ENCODE data around the gene PILRA. TPM values are rescaled to one million over a fixed set of nuclear protein-coding genes. Genes with fewer than 3 reads are reported as not detected.

PILRA gene
- total and polyA plus RNA-seq, 10 of the 15 experiments (the other 5 are each of a cell fraction or from before 2014, with no cell fraction given), result 6.6 to 43.3 (median 11.5) TPM

DNA sequence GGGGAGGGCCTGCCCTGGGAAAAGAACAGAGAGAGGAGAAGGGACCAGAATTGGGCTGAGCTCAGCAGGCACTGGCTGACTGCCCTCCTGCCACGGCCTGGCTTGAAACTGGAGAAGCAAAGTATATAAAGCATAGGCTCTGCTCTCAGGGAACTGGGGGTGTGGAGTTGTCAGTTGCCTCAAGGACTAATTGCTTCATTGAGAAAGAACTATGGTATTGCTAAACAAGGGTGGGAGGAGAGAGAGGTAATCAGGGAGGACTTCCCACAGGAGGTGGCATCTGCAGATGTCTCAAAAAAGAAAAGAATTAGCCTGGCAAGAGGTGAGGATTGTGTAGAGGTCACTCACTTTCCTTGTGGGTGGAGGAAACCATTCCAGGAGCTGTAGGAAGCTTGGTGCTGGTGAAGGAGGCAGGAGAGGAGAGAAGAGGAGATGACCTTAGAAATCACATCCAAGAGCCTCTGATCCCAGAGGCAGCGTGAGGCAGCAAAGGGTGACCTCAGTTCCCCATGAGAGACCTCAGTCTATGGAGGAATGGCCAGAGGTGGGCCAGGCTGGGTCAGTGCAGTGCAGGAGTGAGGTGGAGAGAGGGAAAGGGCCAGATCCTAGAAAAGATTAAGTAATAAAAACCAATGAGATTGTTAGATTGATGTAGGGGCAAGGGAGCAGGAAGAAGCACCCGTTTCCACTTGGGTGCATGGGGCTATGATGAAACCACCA lies 13.0 kb upstream of the PILRA start:
- Histone ChIP-seq H4K20me1 (ENCODE audit: control insufficient read depth, insufficient read depth) (no peaks in the 10 kb centered on the region), H3K27me3 (replicated peaks in 1 of 2; ENCODE audit: control insufficient read depth in 2 of 2, insufficient read depth in 2 of 2, low read length in 1 of 2) (no peaks in the 10 kb centered on the region), H3K79me2 (ENCODE audit: control insufficient read depth, insufficient read depth, low read length) (no peaks in the 10 kb centered on the region), H3K9me3 (replicated peaks; ENCODE audit: control insufficient read depth, insufficient read depth, low read length) (no peaks in the 10 kb centered on the region), H3K4me3 (no peak overlapping the region), H2AFZ (ENCODE audit: control insufficient read depth, low read depth, low read length) (no peak overlapping the region), H3K4me1 (ENCODE audit: control insufficient read depth, insufficient read depth, low read length) (peaks cover 24% of the 10 kb centered on the region), H3K9ac (ENCODE audit: control insufficient read depth, insufficient read depth, low read length) (no peak overlapping the region), H3K27ac (ENCODE audit: control insufficient read depth, insufficient read depth) (no peak overlapping the region), H3K36me3 (ENCODE audit: control insufficient read depth in 2 of 2, insufficient read depth in 2 of 2, low read length in 1 of 2) (peaks cover 31 to 32% of the 10 kb centered on the region in 2 experiments), H3K4me2 (ENCODE audit: control insufficient read depth, insufficient read depth) (no peak overlapping the region)
- intact Hi-C loops (cut with micrococcal nuclease; ENCODE audit: unreplicated experiment), result loop anchor here (10.0 kb wide), 1 partner anchor 185 kb away; no protein-coding TSS in a partner anchor
- ChIA-PET CTCF (interaction anchor here (1.0 to 2.6 kb wide), 4 partner anchors 44 to 91 kb away, joined by 3 to 37 read pairs (median 4); no protein-coding TSS in a partner anchor), POLR2A (interaction anchor here (0.6 kb wide), 1 partner anchor 24 kb away, joined by 3 read pairs; no protein-coding TSS in a partner anchor), SMC1A (ENCODE audit: uncharacterized antibody, unreplicated experiment) (interaction anchor here (2.7 kb wide), 1 partner anchor 47 kb away, joined by 19 read pairs; no protein-coding TSS in a partner anchor), RAD21 (ENCODE audit: unreplicated experiment) (interaction anchor here (2.1 kb wide), 1 partner anchor 47 kb away, joined by 11 read pairs; no protein-coding TSS in a partner anchor)
- TSS peak; percentile 40 for BruUV-seq (replicated peaks)
- peak; percentile 29; the same call in 1 of the 2 replicates for TF ChIP-seq POLR2AphosphoS5 (IDR thresholded peaks at IDR 0.05; ENCODE audit: low read length)
- TF ChIP-seq SMC3 (IDR thresholded peaks at IDR 0.05; ENCODE audit: borderline replicate concordance, low read length), result no peak
- TF ChIP-seq CREM (IDR thresholded peaks at IDR 0.05; ENCODE audit: low read depth), result no peak
- in situ Hi-C loops (cut with MboI), result no loop called here
- no peak for DNase-seq (ENCODE audit: low read depth, low spot score)
- no peak for FAIRE-seq
- no peak for ATAC-seq
- WGBS (ENCODE audit: insufficient coverage, insufficient replicate concordance, low lambda C conversion rate, missing lambda C conversion rate), result 98% methylated on average over 3 of the region's 3 CpGs

DNA sequence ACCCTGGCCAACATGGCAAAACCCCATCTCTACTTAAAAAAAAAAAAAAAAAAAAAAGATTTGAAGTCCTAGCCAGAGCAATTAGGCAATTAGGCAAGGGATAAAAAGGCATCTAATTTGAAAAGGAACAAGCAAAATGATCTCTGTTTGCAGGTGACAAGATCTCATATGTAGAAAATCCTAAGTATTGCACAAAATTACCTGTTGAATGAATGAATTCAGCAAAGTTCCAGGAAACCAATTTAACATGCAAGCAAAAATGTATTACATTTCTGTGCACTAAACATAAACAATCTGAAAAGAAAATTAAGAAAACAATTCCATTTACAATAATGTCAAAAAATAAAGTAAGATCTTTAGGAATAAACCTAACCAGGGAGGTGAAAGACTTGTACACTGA lies 10.2 kb upstream of the PILRA start:
- no peaks in the 10 kb centered on the region for H3K79me2 ChIP-seq (ENCODE audit: control insufficient read depth, insufficient read depth, low read length)
- ChIA-PET POLR2A (no interaction called here), SMC1A (ENCODE audit: uncharacterized antibody, unreplicated experiment) (no interaction called here), CTCF (no interaction called here), RAD21 (ENCODE audit: unreplicated experiment) (no interaction called here)
- H3K4me2 ChIP-seq (ENCODE audit: control insufficient read depth, insufficient read depth), result no peak overlapping the region
- no peak overlapping the region for H3K4me3 ChIP-seq
- no peak overlapping the region for H3K9ac ChIP-seq (ENCODE audit: control insufficient read depth, insufficient read depth, low read length)
- TF ChIP-seq IKZF1 (conservative IDR thresholded peaks at IDR 0.05), result no peak
- TF ChIP-seq, protein P1, sequence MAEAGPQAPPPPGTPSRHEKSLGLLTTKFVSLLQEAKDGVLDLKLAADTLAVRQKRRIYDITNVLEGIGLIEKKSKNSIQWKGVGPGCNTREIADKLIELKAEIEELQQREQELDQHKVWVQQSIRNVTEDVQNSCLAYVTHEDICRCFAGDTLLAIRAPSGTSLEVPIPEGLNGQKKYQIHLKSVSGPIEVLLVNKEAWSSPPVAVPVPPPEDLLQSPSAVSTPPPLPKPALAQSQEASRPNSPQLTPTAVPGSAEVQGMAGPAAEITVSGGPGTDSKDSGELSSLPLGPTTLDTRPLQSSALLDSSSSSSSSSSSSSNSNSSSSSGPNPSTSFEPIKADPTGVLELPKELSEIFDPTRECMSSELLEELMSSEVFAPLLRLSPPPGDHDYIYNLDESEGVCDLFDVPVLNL (IDR thresholded peaks at IDR 0.05; ENCODE audit: low read depth, low read length), result no peak
- no peak for TF ChIP-seq POU2F2 (IDR thresholded peaks at IDR 0.05; ENCODE audit: borderline replicate concordance, low read depth, low read length)
- no peak for TF ChIP-seq BACH1 (IDR thresholded peaks at IDR 0.05; ENCODE audit: borderline replicate concordance)
- TF ChIP-seq SIX5 (IDR thresholded peaks at IDR 0.05; ENCODE audit: low read depth, low read length, severe bottlenecking), result no peak
- TF ChIP-seq, protein P2, sequence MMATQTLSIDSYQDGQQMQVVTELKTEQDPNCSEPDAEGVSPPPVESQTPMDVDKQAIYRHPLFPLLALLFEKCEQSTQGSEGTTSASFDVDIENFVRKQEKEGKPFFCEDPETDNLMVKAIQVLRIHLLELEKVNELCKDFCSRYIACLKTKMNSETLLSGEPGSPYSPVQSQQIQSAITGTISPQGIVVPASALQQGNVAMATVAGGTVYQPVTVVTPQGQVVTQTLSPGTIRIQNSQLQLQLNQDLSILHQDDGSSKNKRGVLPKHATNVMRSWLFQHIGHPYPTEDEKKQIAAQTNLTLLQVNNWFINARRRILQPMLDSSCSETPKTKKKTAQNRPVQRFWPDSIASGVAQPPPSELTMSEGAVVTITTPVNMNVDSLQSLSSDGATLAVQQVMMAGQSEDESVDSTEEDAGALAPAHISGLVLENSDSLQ (IDR thresholded peaks at IDR 0.05), result no peak
- TF ChIP-seq KLF5 (IDR thresholded peaks at IDR 0.05; ENCODE audit: partially characterized antibody), result no peak
- BruUV-seq (replicated peaks), result no TSS peak
- no peak for ATAC-seq
- no peaks in the 10 kb centered on the region for H4K20me1 ChIP-seq (ENCODE audit: control insufficient read depth, insufficient read depth)
- in situ Hi-C loops (cut with MboI) (no loop called here), intact Hi-C loops (cut with micrococcal nuclease; ENCODE audit: unreplicated experiment) (loop anchor here (10.0 kb wide), 1 partner anchor 182 kb away; no protein-coding TSS in a partner anchor)
- H3K4me1 ChIP-seq (ENCODE audit: control insufficient read depth, insufficient read depth, low read length), result peaks cover 46% of the 10 kb centered on the region
- no peak for FAIRE-seq
- no peaks in the 10 kb centered on the region for H3K27me3 ChIP-seq (replicated peaks in 1 of 2; ENCODE audit: control insufficient read depth in 2 of 2, insufficient read depth in 2 of 2, low read length in 1 of 2)
- no peak for DNase-seq (ENCODE audit: low read depth, low spot score)
- H2AFZ ChIP-seq (ENCODE audit: control insufficient read depth, low read depth, low read length), result no peak overlapping the region
- no peak overlapping the region for H3K27ac ChIP-seq (ENCODE audit: control insufficient read depth, insufficient read depth)
- H3K36me3 ChIP-seq (ENCODE audit: control insufficient read depth in 2 of 2, insufficient read depth in 2 of 2, low read length in 1 of 2), result peaks cover 16 to 28% of the 10 kb centered on the region in 2 experiments
- no peaks in the 10 kb centered on the region for H3K9me3 ChIP-seq (replicated peaks; ENCODE audit: control insufficient read depth, insufficient read depth, low read length)
